Measurements from ENCODE around the gene RER1.

DNA sequence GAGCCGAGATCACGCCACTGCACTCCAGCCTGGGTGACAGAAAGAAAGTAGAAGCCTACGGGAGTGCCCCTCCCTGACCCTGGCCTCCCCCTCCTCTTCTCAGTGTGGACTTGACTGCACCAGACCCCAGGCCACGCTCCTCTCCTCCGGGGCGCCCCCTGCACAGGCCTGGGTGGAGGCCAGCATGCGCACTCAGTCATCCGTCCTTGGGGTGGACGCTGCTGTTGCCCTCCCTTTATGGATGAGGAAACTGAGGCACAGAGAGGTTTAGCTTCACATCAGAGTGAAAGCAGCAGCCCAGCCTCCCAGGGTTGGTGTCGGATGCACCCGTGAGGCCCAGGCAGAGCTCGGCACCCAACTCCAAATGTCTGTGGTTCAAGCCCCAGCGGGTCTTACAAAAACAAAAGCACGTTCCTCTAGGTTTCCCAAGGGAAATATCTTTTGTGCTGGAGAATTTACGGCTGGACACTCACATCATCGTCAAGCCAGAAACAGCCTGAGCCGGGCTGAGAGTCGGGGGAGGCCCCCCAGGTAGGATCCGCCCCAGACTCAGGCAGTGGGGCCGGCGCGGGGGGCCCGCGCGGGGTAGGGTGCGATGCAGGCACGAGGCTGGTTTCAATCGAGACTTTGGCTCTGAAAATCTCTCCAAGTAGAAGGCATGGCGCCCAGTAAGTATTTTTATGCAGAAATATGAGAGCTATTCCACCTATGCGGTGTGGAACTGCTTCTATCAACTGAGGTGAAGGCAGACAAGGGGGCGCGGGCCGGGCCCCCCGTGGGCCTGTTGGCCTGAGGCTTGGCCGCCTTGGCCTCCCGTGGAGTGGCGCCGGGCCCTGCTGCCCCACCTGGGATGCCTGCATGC lies 36.9 kb upstream of the RER1 start:
- TF ChIP-seq, protein P1, sequence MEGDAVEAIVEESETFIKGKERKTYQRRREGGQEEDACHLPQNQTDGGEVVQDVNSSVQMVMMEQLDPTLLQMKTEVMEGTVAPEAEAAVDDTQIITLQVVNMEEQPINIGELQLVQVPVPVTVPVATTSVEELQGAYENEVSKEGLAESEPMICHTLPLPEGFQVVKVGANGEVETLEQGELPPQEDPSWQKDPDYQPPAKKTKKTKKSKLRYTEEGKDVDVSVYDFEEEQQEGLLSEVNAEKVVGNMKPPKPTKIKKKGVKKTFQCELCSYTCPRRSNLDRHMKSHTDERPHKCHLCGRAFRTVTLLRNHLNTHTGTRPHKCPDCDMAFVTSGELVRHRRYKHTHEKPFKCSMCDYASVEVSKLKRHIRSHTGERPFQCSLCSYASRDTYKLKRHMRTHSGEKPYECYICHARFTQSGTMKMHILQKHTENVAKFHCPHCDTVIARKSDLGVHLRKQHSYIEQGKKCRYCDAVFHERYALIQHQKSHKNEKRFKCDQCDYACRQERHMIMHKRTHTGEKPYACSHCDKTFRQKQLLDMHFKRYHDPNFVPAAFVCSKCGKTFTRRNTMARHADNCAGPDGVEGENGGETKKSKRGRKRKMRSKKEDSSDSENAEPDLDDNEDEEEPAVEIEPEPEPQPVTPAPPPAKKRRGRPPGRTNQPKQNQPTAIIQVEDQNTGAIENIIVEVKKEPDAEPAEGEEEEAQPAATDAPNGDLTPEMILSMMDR (IDR thresholded peaks at IDR 0.05; ENCODE audit: borderline replicate concordance, extremely low read depth, low read length, poor library complexity, severe bottlenecking), result no peak
- no peak for TF ChIP-seq EZH2 (IDR thresholded peaks at IDR 0.05; ENCODE audit: borderline replicate concordance, low read depth, low read length, severe bottlenecking)
